Fibroblast of mammary gland (primary cell): ENCODE measurements around the gene MFAP1.

Experiments used
- DNase-seq: peaks from one replicate; pipeline ENCODE4 v3.0.0-alpha.2; 2010; ENCODE audit warnings: low read depth
- H3K4me3 ChIP-seq: 2 replicates; pipeline ENCODE4 v1.5.1; 2011; ENCODE audit warnings: low read depth, mild to moderate bottlenecking, low read length, moderate library complexity; ENCODE audit not compliant: control insufficient read depth
- CTCF ChIP-seq: conservative IDR thresholded peaks from 2 replicates; pipeline ENCODE4 v1.5.1; 2011; ENCODE audit warnings: low read depth, low read length, inconsistent platforms; ENCODE audit not compliant: control insufficient read depth, insufficient read depth

MFAP1 gene

GRCh38 chr15:43795197-43795596, 29.3 kb downstream of the MFAP1 start:
- DNase-seq, result no peak
- no peak overlapping the region for H3K4me3 ChIP-seq
- no peak for TF ChIP-seq CTCF

GRCh38 chr15:43794269-43795037, 30.0 kb downstream of the MFAP1 start:
- TF ChIP-seq CTCF, result no peak
- no peak overlapping the region for H3K4me3 ChIP-seq
- peak; percentile 56 for DNase-seq

- peak overlapping the region; percentile 99 for H3K4me3 ChIP-seq
- no peak for TF ChIP-seq CTCF
- DNase-seq, result no peak
Measured at GRCh38 chr15:43793647-43794046, 30.8 kb downstream of the MFAP1 start.

GRCh38 chr15:43792761-43793476, 31.6 kb downstream of the MFAP1 start:
- H3K4me3 ChIP-seq, result peak overlapping the region; percentile 99
- peak; percentile 46 for DNase-seq
- peak; percentile 28 for TF ChIP-seq CTCF

- DNase-seq, result peak; percentile 99
- H3K4me3 ChIP-seq, result peak within 1 kb of the TSS; percentile 99
- TF ChIP-seq CTCF, result no peak
Measured at GRCh38 chr15:43791993-43792760, 32.3 kb downstream of the MFAP1 start, which contains the start of gene SERF2. Gene SERF2, plus strand, starts transcription at chr15:43792320. Its CDS starts 57 bp downstream, at chr15:43792377.

GRCh38 chr15:43789409-43789808, 35.1 kb downstream of the MFAP1 start:
- no peak for DNase-seq
- no peak overlapping the region for H3K4me3 ChIP-seq
- no peak for TF ChIP-seq CTCF
